ENCODE measurements around the gene NEO1.
A peak's percentile ranks its signal among the peaks of the same experiment; 100 is the strongest.
"Not testable (repeated sequence)": the region's sequence is repeated elsewhere in the genome, so short reads cannot be mapped to it uniquely, and the experiment has no call there.

The NEO1 gene

DNA sequence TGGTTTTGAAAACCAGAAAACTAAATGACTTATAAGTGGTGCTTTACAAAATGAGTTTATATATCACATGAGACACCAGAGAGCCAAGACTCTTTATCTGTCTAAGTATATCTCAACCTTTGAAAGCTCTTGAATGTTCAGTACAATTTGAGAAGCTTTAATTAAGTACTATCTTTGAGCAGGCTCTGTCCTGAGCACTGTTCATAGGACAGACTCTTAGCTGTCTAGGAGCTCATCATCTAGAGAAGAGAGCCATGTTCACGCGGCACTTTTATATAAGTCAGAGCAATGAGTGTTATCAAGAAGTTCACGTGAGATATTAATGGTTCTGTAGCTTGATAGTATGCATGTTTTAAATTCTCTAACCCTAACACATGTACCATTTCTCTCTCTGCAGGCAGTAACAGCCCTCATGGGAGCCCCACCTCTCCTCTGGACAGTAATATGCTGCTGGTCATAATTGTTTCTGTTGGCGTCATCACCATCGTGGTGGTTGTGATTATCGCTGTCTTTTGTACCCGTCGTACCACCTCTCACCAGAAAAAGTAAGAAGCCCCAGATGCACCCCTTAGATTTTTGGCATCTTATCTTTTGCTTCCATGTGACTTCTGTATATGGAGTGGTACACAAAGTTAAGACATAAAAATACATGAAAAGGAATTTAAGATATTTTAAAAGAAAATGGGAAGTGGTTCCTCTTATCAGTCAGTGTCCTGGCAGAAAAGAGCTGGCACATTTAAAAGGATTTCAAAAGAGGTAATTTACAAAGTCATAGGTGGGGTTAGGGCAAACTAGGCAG is 230.5 kb downstream of the NEO1 start:
- DNase-seq = no peak

DNA sequence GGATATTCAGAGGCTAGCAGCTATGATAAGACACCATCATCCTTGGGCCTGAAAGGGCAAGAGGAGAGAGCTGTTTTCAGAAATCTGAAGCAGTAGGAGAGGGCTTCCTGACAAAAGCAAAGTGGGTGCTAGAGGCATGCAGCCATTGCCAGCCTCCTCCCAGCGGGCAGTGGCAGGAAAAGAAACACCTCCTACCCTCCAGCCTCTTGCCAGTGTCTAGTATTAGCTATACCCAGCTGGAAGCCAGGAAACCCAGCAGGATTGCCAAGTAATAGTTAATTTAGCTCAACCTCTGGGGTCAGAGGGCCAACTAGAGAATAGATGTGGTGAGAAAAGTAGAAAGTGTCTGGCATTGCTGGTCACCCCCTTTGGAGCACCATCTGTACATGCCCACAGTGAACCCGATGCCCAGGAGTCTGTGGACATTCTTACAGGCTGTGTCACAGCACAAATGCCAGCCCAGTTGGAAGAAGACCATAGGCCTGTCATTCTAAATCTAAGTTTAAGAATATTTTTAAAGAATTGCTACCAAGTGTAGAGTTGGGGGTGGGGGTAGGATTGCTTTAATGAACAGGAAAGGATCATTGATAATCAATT is 231.2 kb downstream of the NEO1 start:
- DNase-seq = no peak

DNA sequence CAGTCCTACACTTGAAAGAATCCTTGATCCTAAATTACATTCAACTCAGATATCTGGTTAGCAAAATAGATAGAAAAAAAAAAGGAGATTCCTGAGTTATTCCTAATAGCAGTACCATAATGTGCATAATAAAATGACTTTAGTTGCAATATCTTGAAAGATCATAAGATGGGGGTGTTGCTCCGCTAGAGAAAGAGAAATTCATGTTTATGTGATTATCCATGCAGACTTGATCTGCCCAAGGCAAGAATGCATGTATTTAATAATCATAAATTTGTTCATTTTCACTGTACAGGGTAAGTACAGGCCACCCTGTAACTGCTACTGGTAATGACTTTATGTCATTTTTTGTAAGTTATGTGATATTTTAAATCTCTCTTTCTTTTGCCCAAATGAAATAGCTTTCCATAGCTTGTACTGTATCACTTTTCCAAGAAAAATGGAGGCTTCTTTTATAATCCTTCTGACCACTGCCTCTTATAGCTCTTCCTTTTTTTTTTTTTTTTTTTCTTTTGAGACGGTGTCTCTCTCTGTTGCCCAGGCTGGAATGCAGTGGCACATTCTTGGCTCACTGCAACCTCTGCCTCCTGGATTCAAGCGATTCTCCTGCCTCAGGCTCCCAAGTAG is 231.9 kb downstream of the NEO1 start:
- DNase-seq = peak; percentile 10

DNA sequence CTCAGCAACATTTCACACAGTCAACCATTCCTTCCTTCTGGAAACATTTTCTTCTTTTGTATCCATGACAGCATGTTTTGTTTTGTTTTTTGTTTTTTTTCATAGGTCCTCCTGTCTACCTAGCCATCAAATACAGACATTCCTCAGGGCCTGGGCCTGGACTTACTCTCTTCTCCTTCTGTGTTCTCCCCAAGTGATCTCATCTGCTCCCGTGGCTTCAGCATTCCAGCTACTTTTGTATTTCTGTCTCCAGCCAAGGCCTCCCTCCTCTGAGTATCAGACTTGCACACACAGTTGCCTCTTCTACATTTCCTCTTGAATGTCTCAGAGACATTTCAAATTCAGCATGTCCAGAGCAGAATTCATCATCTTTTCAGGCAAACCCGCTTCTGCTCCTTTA is 234.0 kb downstream of the NEO1 start:
- no peak for DNase-seq

DNA sequence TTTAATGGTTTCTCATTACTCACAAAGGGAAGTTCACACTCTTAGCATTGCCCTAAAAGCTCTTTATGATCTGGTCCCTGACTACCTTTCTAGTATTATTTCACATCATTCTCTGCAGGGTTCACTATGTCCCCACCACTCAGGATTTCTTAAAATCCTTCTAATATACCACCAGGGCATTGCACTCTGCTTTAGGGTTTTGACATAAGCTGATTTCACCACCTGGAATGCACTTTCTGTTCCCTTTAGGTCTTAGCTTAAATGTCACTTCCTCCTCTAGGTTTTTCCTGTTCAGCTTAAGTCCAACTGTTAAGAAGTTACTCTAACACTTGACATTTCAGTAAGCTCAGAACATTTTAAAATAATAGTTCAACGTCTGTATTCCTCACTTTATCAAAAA is 234.8 kb downstream of the NEO1 start:
- no peak for DNase-seq

DNA sequence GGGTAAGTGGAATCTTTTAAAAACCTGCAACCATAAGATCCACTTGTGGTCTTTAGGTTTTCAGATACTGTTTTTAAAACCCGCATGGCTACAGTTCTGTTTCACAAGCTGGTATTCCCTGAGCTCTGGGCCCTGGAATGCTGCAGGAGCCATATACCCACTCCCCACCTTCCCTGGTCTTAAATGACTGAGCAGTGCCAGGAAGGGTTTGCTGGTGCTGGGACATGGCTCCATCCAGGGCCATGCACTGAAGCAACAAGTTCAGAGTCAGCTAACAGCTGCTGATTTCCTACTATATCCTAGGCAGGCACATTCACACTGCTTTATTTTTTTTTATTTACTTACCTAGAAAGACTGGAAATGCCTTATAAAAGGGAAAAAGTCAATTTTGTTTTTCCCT is 239.2 kb downstream of the NEO1 start:
- DNase-seq = no peak

DNA sequence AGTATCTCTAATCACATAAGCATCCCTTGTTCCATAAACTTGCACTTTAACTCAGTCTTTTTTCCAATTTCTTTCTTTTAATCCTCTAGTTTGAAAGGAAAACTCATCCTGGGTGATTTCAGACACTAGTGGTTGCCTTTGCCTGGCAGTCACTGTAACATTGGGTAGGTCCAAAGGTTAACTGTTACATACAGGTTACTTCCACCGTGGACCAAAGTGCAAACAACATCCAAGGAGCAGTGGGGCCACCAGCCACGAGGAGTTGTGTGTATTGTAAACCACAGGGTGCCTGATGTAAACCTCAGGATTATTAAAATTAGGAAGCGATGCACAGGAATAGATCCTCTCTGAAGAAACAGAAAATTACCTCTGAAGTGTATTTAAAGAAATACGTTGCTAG is 241.5 kb downstream of the NEO1 start:
- no peak for DNase-seq

DNA sequence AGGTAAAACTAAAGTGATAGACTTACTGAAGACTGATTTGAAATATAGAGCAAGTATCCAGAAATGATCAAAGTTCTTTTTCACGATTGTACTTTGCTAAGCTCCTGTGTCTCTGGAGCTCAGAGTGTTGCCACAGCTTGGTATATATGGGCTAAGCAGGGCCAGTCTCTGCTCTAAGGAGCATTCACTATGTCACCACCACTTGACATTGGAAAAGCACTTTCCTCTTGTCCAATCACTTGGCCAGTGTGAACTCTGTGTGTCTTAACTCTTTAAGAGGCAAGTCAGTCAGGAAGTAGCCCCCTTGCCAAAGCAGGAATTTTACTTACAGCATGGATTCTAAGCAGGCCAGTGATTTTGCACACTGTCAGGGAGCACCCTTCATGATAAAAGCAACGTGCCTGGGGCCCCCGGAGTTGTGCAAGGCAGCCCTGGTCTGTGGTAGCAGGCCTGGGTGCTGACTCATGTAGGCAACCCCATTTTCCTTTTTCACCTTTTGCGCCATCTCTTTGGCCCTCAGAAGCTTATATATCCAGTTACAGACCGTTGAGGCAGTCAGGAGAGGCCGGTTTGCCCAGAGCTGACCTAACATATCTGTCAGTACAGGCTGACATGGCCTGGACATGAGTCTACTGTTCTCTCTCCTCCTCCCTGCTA is 243.5 kb downstream of the NEO1 start:
- DNase-seq = no peak

DNA sequence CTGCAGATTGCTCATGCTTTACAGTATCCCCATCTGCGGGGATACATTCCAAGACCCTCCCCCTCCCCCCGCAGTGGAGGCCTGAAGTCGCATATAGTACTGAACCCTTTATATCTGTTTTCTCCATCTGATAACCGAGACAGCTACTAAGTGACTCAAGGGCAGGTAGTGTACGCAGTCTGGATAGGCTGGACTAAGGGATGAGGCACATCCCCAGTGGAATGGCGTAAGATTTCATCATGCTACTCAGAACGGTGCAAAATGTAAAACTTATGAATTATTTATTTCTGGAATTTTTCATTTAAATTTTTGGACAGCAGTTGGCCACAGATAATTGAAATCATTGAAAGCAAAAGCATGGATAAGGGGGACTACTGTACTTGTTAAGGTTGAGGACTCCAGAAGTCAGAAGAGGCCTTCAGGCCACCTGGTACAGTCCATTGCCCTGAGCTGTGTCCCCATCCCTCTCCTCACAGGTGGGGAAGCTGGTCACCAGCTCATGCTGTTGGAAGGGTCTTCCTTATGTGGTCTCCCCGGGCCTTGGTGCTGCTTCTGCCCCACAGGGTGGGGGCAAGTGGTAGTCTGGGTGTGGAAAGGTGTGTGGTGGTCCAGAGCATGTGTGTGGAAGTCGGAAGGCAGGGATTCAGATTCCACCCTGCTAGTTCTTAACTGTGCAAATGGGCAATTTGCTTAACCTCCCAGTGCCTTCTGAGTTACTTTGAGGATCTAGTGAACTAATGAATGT is 244.5 kb downstream of the NEO1 start:
- DNase-seq = no peak

DNA sequence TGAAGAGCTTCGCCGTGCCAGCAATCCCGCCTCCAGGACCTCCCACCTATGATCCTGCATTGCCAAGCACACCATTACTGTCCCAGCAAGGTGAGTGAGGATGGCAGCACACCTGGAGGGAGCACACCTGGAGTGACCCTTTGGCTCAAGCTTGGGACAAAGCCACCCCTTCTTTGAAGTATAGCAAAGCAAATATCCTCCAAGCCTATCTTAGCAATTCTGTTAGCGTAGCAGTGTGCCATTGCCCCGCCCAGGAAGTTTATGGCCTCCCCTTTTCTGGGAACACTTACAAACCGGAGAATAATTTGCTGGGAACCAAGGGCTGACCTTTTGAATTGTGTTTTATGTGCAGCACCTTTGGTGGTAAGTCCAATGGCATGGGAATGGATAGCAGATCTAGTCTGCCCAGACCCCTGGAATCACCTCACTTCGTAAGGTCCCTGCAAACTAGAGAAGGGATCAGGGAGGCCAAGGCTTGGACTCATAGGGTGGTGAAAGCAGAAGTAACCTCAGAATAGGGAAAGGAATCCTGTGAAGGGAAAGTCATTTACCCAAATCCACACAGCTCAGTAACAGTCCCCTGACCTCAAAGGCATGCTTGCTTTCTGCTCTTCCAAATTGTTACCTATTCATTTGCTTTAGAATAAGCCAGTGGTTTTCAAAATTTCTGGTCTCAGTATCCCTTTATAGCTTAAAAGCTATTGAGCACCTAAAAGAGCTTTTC is 246.4 kb downstream of the NEO1 start:
- DNase-seq = no peak

DNA sequence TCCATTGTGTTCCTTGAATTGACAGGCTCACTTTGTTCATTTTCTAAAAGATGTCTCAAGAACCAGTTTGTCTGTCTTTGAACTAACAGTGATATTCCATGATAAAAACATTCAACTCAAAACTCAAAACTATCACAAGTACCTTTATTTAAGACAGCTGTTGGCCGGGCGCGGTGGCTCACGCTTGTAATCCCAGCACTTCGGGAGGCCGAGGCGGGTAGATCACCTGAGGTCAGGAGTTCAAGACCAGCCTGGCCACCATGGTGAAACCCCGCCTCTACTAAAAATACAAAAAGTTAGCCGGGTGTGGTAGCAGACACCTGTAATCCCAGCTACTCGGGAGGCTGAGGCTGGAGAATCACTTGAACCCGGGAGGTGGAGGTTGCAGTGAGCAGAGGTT is 248.0 kb downstream of the NEO1 start:
- DNase-seq = not testable (repeated sequence)

DNA sequence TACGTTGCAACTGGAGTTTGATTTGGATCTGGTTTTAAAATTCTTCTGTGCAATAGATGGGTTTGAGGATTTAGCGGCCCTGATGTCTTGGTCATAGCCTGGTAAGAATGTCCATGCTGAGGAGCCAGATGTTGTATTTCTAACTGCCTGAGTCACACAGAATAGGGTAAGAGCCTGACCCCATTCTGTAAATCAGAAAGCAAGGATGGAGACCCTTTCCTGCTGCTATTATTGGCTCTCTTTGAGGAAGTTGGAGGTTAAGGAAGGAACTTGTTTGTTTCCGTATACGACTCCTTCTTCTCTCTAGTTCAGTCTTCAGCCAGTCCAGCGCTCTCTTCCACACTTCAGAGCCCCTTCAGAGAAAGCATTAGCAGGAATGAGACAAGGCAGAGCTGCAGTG is 251.4 kb downstream of the NEO1 start:
- no peak for DNase-seq

DNA sequence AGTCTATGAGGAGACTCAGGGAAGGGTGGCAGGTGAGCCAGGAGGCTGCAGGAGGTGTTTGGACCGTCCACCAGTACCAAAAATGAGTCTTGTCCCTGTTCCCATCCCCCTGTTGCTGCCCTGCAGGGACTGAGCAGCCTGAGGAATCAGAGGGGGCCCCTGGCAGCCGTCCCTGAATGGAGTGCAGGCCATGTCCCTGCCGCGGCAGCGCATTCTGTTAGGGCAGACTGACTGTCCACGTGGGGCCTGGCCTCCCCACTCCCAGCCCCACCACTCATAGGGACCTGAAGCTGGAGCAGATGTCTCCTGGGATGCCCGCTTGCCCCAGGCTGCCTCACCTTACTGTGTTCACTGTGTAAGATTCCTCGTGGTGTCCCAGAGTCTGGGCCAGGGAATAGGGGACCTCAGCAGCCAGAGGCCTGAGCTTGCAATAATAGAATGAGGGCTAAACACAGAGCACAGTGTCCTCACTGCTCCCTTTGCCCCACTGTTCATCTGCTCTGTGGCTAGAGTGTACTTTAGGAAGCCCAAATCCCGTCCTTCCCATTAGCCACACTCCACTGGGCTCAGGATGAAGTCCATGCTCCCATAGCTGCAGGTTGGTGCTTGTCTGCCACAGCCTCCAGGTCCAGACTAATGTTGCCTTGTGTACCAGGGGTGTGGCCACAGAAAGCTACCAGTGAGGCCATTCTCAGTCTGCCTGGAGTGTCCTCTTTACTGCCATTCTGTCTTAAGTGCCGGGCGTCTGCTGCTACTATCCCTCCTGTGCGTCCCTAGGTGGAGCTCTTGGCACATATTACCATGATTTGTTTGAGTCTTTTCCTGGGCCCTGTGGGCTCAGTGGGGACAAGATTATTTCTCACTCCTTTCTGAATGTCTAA is 253.3 kb downstream of the NEO1 start:
- DNase-seq = peak; percentile 38

DNA sequence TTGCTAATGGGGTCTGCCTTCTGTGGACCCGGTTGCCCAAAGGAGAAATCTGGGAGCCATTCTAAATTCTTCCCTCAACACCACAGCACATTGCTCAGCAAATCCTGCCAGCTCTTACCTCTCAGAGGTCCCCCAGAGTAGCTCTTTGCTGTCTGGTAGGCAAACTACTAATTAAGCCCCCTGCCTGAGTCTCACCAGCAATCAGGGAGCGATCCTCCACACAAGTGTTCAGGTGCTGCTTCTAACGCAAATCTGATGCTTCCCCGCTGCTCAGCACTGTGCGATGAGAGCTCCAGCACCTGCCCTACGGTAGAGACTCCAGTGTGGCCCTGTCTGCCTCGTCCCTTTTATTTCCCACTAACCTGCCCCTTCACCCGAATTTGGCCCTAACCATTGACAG is 256.0 kb downstream of the NEO1 start:
- DNase-seq = no peak

DNA sequence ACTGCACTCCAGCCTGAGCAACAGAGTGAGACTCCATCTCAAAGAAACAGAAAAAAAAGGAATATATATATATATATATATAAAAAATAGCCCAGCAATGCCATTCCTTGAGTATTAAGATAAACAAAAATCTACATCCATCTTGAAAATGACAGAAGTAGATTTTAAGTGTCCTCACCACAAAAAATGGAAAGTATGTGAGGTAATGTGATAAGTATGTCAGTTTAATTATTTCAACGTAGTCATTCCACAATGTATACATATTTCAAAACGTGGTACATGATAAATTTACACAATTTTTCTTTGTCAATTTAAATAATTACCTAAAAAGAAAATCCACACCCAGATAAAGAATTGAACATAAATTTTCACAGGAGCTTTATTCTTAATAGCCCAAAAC is 261.6 kb downstream of the NEO1 start:
- no peak for DNase-seq

DNA sequence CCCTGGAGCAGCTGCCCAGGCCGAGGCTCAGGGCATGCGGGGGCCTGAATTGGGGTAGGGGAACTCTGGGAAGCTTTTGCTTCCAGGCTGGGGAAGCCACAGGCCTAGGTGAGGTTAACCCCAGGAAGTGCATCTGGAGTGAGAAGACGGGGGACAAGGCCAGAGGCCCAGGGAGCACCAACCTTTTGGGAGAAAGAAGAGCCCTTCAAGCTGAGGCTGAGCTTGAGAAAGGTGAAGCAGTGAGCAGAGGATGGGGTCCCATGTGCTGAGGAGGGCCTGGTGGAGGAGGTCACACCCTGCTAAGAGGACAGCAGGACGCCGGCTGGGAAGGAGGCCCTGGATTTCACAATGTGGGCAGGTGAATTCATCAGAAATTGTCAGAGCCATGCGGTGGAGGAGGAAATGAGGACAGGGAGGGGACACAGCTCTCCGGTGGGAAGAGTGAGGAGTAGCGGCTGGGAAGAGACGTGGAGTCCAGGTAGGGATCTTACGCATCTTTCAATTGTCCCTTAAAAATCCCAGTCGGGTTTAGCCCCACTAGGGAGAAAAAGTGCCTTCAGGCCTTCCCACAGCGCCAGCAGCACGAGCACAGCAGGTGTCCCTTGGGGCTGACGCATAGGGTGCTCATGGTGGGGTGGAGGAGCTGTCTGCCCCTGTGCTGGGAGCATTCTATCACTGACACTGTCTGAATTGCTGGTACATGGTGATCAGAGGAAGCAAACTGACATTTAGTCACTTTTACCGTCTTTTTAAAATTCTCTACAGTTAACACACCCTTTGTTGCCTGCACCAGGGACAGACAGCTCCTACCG is 265.6 kb downstream of the NEO1 start:
- no peak for DNase-seq

DNA sequence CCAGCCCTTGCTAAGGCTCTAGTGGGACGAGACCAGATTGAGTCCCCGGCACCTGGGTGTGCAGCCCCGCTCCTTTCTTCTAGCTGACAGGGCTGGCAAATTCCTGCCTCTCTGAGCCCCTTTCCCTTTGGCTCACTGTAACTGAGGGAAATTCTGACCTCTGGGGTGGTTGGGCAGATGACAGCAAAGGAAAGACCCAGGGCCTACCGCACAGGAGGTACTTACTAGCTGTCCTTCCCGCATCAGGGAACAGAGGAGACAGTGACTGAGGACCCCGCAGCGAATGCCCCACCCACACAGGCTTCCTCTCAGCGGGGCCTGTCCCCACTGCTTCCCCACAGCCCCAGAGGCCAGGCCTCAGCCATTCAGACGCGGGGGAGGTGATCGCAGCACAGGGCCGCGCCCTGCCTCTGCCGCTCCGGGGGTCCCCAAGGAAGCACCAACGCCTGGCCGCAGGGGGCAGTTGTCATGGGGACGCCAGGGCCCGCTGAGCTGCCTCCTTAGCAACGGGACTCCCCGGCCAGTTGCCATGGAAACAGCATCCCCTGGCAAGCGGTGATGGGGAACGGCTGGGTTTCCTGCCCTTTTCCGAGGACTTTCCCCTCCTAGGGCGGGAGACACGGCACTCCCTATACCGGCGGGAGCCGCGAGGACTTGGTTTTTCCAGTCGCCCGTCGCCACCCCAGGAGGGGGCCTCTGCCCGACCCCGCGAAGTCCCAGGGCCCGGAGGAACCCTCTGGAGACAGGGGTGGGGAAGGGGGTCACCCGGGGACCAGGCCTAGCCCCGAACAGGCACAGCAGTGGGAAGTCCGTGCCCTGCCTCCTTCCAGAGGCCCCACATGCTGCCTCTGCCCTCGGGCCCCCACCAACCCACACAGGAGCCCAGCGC is 266.4 kb downstream of the NEO1 start:
- DNase-seq = no peak

DNA sequence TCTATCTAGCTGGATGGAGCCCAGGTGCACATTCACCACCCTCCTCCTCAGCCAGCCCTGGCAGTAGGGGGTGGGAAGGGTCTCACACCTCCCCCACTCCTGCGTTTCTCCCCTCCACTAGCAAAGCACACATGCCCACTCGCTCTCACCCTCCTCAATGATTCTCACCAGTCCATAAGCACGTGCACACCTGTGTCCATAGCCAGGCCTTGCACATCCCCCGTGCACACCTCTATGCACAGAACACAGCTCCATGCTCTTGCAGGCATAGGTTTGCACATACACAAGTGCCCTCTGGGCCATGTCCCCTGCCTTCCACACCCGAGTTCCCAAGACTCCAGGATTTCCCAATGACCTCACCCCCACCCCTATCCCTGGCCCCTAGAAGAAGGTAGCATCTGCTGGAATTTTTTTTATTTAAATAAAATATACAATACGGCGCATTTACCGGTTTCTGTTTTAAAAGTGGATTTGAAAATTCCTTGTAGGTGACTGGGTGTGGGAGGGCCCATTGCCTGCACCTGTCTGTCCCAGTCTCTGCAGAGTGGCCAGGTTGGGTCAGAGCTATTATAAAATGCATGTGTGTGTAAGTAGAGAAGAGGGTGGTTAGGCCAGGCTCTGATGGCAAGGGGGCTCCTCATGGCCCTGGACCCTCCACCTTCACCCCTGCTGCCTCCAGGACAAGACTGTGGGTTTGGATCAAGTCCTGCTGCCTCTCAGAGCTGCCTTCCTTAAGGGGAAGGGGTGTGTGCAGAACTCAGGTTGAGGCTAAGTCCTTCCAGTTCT is 267.4 kb downstream of the NEO1 start:
- no peak for DNase-seq

Measured in CD4-positive, alpha-beta T cell treated with Interleukin-10 for 1 hour (primary cell).